Measurements from ENCODE around the gene BCL2L13. TPM values are rescaled to one million over a fixed set of nuclear protein-coding genes. Genes with fewer than 3 reads are reported as not detected.

The BCL2L13 gene
- polyA plus RNA-seq, 3 donors: 20.2 to 67.8 (median 53.0) TPM

- peak overlapping the region; percentile 87 for H2AFZ ChIP-seq (ENCODE audit: insufficient read depth, low read depth, low read length, poor library complexity, severe bottlenecking)
- no peak for DNase-seq
- H3K4me3 Mint-ChIP-seq: peak overlapping the region; percentile 90 to 93
Observed at GRCh38 chr22:17627961-17628405, 10.6 kb upstream of the BCL2L13 start.

GRCh38 chr22:17628406-17629172, 10.0 kb upstream of the BCL2L13 start, which contains the start of gene ATP6V1E1:
Gene ATP6V1E1 (minus strand): TSS chr22:17628749. CDS start chr22:17628635, 114 bp downstream.
- TF ChIP-seq, protein P1, sequence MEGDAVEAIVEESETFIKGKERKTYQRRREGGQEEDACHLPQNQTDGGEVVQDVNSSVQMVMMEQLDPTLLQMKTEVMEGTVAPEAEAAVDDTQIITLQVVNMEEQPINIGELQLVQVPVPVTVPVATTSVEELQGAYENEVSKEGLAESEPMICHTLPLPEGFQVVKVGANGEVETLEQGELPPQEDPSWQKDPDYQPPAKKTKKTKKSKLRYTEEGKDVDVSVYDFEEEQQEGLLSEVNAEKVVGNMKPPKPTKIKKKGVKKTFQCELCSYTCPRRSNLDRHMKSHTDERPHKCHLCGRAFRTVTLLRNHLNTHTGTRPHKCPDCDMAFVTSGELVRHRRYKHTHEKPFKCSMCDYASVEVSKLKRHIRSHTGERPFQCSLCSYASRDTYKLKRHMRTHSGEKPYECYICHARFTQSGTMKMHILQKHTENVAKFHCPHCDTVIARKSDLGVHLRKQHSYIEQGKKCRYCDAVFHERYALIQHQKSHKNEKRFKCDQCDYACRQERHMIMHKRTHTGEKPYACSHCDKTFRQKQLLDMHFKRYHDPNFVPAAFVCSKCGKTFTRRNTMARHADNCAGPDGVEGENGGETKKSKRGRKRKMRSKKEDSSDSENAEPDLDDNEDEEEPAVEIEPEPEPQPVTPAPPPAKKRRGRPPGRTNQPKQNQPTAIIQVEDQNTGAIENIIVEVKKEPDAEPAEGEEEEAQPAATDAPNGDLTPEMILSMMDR (IDR thresholded peaks at IDR 0.05): no peak
- H3K27ac Mint-ChIP-seq: peak within 1 kb of the TSS; percentile 97 to 99 (median 98)
- peak; percentile 95 to 99 (median 98) for DNase-seq
- H3K27me3 Mint-ChIP-seq (ENCODE audit: low read depth in 3 of 3): no peaks in the 10 kb centered on the region
- H3K36me3 ChIP-seq (replicated peaks in 1 of 2; ENCODE audit: control insufficient read depth in 1 of 2, insufficient read depth in 2 of 2, low read length in 2 of 2): peaks cover 2 to 17% of the 10 kb centered on the region in 2 donors
- no peaks in the 10 kb centered on the region for H3K9me3 ChIP-seq (replicated peaks in 1 of 2; ENCODE audit: control insufficient read depth in 1 of 2, insufficient read depth in 1 of 2, low read length in 2 of 2)
- peaks cover 50% of the 10 kb centered on the region for H3K79me2 ChIP-seq (ENCODE audit: insufficient read depth, low read length)
- H3K4me2 ChIP-seq (replicated peaks; ENCODE audit: extremely low read depth, low read length, poor library complexity, severe bottlenecking): peak within 1 kb of the TSS; percentile 69
- H4K20me1 ChIP-seq (ENCODE audit: insufficient read depth, low read length): peaks cover 32% of the 10 kb centered on the region
- H3K9me3 Mint-ChIP-seq: no peaks in the 10 kb centered on the region
- peaks cover 28% of the 10 kb centered on the region for H3K4me1 Mint-ChIP-seq
- intact Hi-C loops (cut with micrococcal nuclease): loop anchor here in 1 of 2 donors (1.0 to 2.0 kb wide), 2 partner anchors 10 to 148 kb away; partner anchors contain the start of gene BCL2L13
- H2AFZ ChIP-seq (ENCODE audit: insufficient read depth, low read depth, low read length, poor library complexity, severe bottlenecking): peak within 1 kb of the TSS; percentile 87
- peak within 1 kb of the TSS; percentile 67 to 95 (median 94) for H3K4me3 ChIP-seq (replicated peaks in 1 of 3; ENCODE audit: low read depth in 2 of 3, low read length in 3 of 3)
- H3K4me1 ChIP-seq (ENCODE audit: control insufficient read depth in 1 of 2, insufficient read depth in 2 of 2, low read length in 2 of 2): peaks cover 29 to 30% of the 10 kb centered on the region in 2 donors
- 0% methylated on average over 36 of the region's 45 CpGs for WGBS (ENCODE audit: insufficient coverage)
- peak within 1 kb of the TSS; percentile 93 to 98 for H3K27ac ChIP-seq (ENCODE audit: low read depth in 1 of 2, low read length in 2 of 2)
- peak within 1 kb of the TSS; percentile 95 for H3K9ac ChIP-seq (ENCODE audit: insufficient read depth, low read length, poor library complexity, severe bottlenecking)
- peak within 1 kb of the TSS; percentile 90 to 96 for H3K4me3 Mint-ChIP-seq
- no peaks in the 10 kb centered on the region for H3K27me3 ChIP-seq (ENCODE audit: control insufficient read depth in 2 of 2, insufficient read depth in 2 of 2, low read length in 2 of 2)
- H3K36me3 Mint-ChIP-seq: peaks cover 15 to 16% of the 10 kb centered on the region in 2 donors

More at GRCh38 chr22:17627961-17628405, 10.6 kb upstream of the BCL2L13 start:
- H3K27me3 ChIP-seq (ENCODE audit: control insufficient read depth in 2 of 2, insufficient read depth in 2 of 2, low read length in 2 of 2): no peaks in the 10 kb centered on the region
- H4K20me1 ChIP-seq (ENCODE audit: insufficient read depth, low read length): peaks cover 38% of the 10 kb centered on the region
- H3K9ac ChIP-seq (ENCODE audit: insufficient read depth, low read length, poor library complexity, severe bottlenecking): peak overlapping the region; percentile 95
- H3K4me1 Mint-ChIP-seq: peaks cover 28% of the 10 kb centered on the region
- peaks cover 57% of the 10 kb centered on the region for H3K79me2 ChIP-seq (ENCODE audit: insufficient read depth, low read length)
- H3K36me3 Mint-ChIP-seq: peaks cover 17 to 22% of the 10 kb centered on the region in 2 donors
- H3K27ac ChIP-seq (ENCODE audit: low read depth in 1 of 2, low read length in 2 of 2): peak overlapping the region; percentile 93 to 98
- TF ChIP-seq, protein P1 (IDR thresholded peaks at IDR 0.05): no peak
- H3K27ac Mint-ChIP-seq: peak overlapping the region; percentile 97 to 99 (median 98)
- peaks cover 2 to 23% of the 10 kb centered on the region in 2 donors for H3K36me3 ChIP-seq (replicated peaks in 1 of 2; ENCODE audit: control insufficient read depth in 1 of 2, insufficient read depth in 2 of 2, low read length in 2 of 2)
- 8% methylated on average over 24 of the region's 24 CpGs for WGBS (ENCODE audit: insufficient coverage)
- peak overlapping the region; percentile 69 for H3K4me2 ChIP-seq (replicated peaks; ENCODE audit: extremely low read depth, low read length, poor library complexity, severe bottlenecking)
- intact Hi-C loops (cut with micrococcal nuclease): loop anchor here in 1 of 2 donors (2.0 kb wide), 1 partner anchor 149 kb away; no protein-coding TSS in a partner anchor
- H3K4me1 ChIP-seq (ENCODE audit: control insufficient read depth in 1 of 2, insufficient read depth in 2 of 2, low read length in 2 of 2): peaks cover 29 to 30% of the 10 kb centered on the region in 2 donors
- H3K9me3 ChIP-seq (replicated peaks in 1 of 2; ENCODE audit: control insufficient read depth in 1 of 2, insufficient read depth in 1 of 2, low read length in 2 of 2): no peaks in the 10 kb centered on the region
- H3K4me3 ChIP-seq (replicated peaks in 1 of 3; ENCODE audit: low read depth in 2 of 3, low read length in 3 of 3): peak overlapping the region; percentile 67 to 95 (median 94)
- H3K27me3 Mint-ChIP-seq (ENCODE audit: low read depth in 3 of 3): no peaks in the 10 kb centered on the region
- no peaks in the 10 kb centered on the region for H3K9me3 Mint-ChIP-seq

Data from CD14-positive monocyte (primary cell).